GM10847 (cell line): Measurements from ENCODE around the gene ALDH3B1.

Experiments used
- POLR2A ChIP-seq: IDR thresholded peaks from 2 replicates; pipeline ENCODE4 v1.6.1; 2011; ENCODE audit not compliant: insufficient read length; ENCODE audit errors: extremely low read depth

The ALDH3B1 gene

GRCh38 chr11:68053117-68053516 lies 43.0 kb downstream of the ALDH3B1 start:
- no peak for TF ChIP-seq POLR2A

DNA sequence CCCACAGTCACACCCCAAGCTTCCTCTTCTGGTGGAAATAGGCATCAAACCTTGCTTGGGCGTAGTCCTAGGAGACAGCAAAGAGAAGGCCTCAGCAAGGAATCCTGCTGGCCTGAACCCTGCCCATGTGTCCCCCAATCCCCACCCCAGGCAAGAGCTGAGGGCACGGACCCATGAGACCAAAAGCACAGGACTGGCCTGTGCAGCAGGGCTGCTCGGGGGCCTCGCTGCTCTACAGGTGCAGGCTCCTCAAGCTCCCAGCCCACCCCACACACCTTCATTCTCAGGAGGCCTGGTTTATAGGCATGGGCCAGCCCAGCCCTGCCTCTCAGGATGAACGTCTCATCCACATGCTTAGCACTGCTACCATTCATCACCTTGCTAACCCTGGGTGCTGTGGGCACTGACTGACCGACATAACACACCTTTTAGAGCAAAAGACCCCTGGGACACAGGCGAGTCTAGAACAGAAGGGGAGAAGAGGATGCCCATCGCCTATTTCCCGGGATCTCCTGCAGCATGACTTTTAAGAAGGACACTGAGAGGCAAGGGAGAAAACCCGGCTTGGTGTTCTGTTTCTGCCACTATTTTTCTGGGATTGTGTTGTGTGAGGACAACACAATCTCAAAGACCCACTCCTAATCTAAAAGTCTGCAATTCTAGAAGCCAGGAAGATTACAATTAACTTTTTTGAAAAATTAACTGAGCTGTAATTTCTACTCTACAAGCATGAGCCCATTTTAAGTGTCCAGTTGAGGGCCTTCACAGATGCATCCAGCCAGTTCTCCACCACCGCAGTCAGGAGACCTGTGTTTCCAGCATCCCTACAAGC lies 44.1 kb downstream of the ALDH3B1 start:
- no peak for TF ChIP-seq POLR2A

DNA sequence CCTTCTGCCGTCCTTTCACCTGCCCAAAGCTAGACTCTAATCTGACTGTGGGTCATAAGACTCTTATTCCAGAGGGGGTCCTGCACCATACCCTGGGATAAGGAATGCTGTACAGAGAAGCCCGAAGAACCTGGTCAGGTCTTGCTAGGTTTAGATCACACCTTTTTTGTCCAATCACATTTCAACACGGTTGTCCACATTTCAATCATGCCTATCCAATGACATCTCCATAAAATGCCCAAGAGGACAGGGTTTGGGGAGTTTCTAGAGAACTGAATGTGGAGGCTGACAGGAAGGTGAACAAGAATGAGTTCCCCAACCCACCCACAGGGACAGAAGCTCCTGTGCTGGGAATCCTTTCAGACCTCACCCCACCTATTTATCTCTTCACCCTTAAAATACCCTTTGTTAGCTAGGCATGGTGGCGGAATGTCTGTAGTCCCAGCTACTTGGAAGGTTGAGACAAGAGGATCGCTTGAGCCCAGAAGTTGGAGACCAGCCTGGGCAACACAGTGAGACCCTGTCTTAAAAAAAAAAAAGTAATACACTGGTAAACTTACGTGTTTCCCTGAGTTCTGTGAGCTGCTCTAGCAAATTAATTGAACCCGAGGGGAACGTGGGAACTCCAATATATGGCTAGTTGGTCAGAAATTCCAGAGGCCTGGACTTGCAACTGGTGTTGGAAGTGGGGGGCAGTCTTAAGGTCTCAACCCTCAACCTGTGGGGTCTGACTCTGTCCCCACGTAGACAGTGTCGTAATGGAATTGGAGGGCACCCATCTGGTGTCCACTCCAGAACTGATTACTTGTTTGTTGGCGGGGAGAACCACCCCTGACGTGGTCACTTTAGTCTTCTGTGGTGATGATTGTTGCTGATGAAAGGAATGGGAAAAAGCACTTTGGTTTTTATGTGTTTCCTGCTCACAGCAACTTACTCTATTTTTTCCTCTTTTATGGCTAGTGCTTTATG lies 46.5 kb downstream of the ALDH3B1 start:
- no peak for TF ChIP-seq POLR2A

DNA sequence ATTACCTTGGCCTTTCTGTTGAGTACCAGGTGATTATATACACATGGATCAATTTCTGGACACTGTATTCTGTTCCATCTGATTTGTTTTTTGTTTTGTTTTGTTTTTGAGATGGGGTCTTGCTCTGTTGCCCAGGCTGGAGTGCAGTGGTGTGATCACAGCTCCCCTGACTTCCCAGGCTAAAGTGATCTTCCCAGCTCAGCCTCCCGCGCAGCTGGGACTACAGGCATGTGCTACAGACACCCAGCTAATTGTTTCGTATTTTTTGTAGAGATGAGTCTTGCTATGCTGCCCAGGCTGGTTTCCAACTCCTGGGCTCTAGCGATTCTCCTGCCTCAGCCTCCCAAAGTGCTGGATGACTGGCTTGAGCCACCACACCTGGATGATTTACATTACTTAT lies 47.7 kb downstream of the ALDH3B1 start:
- no peak for TF ChIP-seq POLR2A

DNA sequence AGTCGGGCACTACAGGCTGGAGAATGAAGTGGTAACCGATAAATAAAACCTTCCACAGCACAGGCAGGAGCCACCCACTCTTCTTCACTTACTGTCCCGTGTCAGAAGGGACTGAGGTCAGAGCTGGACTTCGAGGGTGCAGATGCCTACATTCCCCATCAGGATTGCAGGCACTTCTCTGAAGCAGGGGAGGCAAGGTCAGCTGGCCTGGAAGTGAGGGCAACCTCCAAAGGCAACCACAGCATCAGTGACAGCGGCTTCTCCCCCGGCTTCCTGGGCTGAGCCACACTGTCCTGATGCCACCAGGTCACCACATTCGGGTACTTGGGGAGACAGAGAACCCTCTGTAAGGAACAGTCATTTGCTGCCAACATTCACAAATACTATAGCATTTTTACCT lies 51.4 kb downstream of the ALDH3B1 start:
- no peak for TF ChIP-seq POLR2A

DNA sequence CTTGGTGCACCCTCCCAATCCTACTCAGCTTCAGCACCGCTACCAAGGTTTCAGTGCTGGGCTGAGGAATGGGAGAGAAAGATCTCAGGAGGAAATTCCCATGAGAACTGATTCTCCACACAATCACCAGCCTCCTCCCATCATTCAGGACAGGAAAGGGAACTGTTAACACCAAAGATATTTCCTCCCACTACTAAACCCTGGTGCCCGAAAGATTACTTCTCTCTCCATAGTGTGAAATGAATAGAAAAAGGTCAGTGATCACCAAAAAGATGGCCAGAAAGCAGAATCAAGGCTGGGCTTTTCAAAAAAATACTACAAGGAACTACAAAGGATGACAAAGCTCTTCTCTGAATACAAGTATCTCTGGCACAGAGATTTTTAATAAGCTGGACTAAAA lies 54.8 kb downstream of the ALDH3B1 start:
- no peak for TF ChIP-seq POLR2A

DNA sequence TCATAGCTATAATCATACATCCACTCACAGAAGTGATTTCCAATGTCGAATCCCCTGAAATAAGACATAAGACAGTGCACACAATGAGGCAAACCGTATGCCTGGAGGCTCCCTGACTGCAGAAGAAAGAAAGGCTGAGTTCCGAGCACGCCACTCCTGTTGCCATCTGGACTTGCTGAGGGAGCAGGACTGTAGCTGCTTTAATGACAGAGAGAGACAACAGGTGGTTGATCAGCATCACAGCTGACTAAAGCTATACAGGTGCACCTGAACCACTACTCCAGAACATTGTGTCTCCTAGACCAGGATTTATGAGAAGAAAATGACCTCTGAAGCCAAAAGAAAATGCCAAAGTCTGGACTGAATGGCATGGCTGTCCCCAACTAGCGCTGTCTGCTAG lies 55.7 kb downstream of the ALDH3B1 start:
- TF ChIP-seq POLR2A = no peak

DNA sequence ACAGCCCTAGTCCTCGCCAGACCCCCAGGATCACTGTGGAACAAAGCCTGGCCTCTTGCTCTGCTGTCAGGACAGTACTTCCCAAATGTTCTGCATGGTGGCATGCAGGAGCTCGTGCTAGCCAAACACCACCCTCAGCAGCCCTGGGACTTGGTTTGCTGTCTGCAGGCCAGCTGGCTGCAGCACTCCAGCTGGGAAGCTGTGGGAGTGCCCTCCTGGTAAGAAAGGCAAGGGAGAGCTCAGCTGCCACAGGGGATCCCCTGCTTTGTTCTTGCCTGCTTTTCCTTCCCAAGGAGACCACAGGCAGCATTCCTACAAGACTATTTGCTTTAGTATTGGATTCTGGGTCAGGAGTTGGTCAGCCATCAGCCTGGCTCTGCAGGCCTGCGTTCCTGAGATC lies 56.6 kb downstream of the ALDH3B1 start:
- no peak for TF ChIP-seq POLR2A

DNA sequence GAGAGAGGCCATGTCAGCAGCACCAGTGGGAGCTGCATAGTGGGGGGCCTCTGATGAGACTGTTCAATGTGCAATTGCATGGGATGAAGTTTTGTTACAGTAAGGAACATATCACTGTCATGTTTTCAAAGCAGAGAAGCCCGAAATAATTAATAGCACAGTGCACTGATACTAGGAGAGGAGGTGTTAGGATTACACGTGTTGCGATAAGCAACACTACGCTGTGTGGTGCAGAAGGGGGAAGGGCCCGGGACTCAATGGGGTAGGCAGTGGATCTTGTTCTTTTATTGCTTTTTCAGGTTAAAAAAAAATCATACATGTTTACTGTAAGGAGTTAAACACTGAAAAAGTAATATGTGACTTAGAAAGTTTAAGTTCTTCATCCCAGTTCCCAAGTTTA lies 57.9 kb downstream of the ALDH3B1 start:
- no peak for TF ChIP-seq POLR2A

DNA sequence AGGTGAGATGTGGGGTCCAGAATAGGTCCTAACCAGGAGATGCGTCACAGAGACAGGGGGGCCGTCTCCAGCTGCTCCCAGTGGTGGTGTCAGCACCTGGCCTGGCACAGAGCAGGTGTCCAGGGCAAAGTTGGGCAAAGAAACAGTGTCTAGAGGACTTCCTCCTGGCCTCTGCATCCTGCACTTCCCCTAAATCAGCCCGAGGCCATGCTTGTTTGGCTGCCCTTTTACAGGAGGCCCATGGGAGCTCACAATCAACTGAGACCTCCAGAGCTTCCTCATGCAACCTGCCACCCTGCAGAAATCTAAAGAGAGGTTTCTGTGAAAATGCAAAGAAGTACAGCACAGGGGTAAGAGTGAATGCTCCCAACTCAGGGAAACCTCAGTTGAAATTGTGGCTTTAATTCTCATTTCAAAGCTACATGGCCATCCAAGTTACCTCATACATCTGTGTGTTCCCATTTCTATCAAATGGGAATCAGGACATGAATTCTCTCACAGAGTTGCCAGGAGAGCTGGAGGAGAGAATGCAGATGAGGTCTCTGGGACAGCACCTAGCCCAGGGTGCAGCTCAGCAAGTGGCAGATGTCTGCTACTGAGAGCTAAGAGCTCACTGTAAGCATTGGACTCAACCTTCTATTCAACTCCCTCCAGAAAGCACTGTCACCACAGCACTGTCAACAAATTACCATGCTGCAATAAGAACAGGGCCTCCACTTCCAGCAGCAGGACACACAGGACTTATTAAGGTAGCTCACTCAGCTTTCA lies 61.3 kb downstream of the ALDH3B1 start:
- no peak for TF ChIP-seq POLR2A

GRCh38 chr11:68074584-68075352 lies 64.6 kb downstream of the ALDH3B1 start:
- TF ChIP-seq POLR2A = no peak

GRCh38 chr11:68076371-68077042 lies 66.4 kb downstream of the ALDH3B1 start:
- TF ChIP-seq POLR2A = no peak

DNA sequence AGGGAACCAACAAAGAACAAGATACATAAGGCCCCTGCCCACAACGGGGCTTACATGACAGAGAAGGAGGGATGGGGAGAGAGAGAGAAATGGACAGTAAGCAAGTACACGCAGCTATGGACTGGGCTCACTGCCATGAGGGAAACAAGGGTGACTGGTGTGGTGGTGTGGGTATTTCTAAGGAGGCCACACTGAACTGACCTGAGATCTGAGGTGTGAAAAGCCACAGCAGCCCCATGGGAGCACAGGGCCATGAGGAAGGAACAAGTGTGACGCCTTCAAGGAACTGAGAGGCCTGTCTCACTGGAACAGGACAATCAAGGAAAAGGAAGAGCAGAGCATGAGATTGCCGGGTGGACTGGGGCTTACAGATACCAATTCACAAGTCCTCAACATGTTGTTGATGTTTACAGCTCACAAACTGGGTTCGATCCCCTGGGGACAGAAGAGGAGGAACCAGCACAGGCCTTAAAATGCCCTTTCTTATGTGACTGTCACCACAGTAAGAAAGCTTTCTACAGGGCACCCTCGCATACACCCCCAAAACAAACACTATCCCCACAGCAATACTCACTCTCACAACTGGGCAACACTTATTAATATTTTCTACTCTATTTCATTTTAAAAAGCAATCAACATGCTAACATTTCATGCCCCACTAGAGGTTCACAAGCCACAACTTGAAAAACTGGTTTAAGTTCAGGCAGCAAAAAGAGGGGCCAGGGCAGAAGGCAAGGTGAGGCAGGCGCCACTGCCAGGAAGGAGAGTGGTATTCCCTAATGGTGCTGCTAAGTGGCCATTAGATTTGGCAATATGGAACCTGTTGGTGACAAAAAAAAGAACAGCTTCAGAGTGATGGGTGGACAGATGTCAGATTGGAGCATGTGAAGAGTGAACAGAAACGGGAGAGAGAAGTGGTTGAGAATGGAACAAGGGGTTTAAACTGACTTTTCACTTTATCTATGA lies 67.8 kb downstream of the ALDH3B1 start:
- TF ChIP-seq POLR2A = no peak
